OCI-LY3 (cell line): ENCODE data around the gene LRP1-AS.

Experiments used
- CTCF ChIP-seq: fragments of 200-600, 300-600 bp; sonication (generic); IDR thresholded peaks from 2 replicates; pipeline ENCODE4 v1.5.1; 2014; ENCODE audit warnings: antibody characterized with exemption, low read length, low read depth
- EZH2phosphoT487 ChIP-seq: fragments of 200-600 bp; shearing (Covaris generic); IDR thresholded peaks from 2 replicates; pipeline ENCODE4 v1.6.1; 2018; ENCODE audit warnings: antibody characterized with exemption, mixed run types, low read depth

- TF ChIP-seq CTCF (no peak), EZH2phosphoT487 (no peak)
Observed at GRCh38 chr12:57190821-57191220, 43.4 kb upstream of the LRP1-AS start.
